Fibroblast of mammary gland (primary cell): ENCODE data around the gene PCDHGB5.
"Not testable (repeated sequence)": the region's sequence is repeated elsewhere in the genome, so short reads cannot be mapped to it uniquely, and the experiment has no call there.

Experiments
- DNase-seq: peaks from one replicate; pipeline ENCODE4 v3.0.0-alpha.2; 2010; ENCODE audit warnings: low read depth
- H3K4me3 ChIP-seq: 2 replicates; pipeline ENCODE4 v1.5.1; 2011; ENCODE audit warnings: low read depth, mild to moderate bottlenecking, low read length, moderate library complexity; ENCODE audit not compliant: control insufficient read depth
- CTCF ChIP-seq: conservative IDR thresholded peaks from 2 replicates; pipeline ENCODE4 v1.5.1; 2011; ENCODE audit warnings: low read depth, low read length, inconsistent platforms; ENCODE audit not compliant: control insufficient read depth, insufficient read depth

PCDHGB5 gene

DNA sequence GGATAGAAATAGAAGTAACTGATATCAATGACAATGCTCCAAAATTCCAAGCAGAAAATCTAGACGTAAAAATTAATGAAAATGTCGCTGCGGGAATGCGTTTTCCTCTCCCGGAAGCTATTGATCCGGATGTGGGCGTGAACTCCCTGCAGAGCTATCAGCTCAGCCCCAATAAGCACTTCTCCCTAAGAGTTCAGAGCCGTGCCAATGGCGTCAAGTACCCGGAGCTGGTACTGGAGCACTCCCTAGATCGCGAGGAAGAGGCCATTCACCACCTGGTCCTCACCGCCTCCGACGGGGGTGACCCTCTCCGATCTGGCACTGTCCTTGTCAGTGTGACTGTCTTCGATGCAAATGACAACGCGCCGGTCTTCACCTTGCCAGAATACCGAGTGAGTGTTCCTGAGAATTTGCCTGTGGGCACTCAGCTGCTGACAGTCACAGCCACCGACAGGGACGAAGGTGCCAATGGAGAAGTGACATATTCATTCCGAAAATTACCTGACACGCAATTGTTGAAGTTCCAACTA, 15.9 kb downstream of the PCDHGB5 start:
- H3K4me3 ChIP-seq = peak overlapping the region; percentile 58
- TF ChIP-seq CTCF = no peak
- no peak for DNase-seq

GRCh38 chr5:141414548-141415274, 17.0 kb downstream of the PCDHGB5 start:
- H3K4me3 ChIP-seq, DNase-seq: not testable (repeated sequence)

DNA sequence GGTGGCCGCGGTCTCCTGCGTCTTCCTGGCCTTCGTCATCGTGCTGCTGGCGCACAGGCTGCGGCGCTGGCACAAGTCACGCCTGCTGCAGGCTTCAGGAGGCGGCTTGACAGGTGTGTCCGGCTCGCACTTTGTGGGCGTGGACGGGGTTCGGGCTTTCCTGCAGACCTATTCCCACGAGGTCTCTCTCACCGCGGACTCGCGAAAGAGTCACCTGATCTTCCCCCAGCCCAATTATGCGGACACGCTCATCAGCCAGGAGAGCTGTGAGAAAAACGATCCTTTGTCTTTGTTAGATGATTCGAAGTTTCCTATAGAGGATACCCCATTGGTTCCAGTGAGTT, 17.5 kb downstream of the PCDHGB5 start:
- not testable (repeated sequence) for H3K4me3 ChIP-seq, DNase-seq

- peak; percentile 84 for DNase-seq
- peak within 1 kb of the TSS; percentile 52 for H3K4me3 ChIP-seq
- peak; percentile 81 for TF ChIP-seq CTCF
Measured at GRCh38 chr5:141417494-141418172, 19.9 kb downstream of the PCDHGB5 start, which contains the start of gene PCDHGB7. Gene PCDHGB7, plus strand, starts transcription at chr5:141417677. Its CDS starts 183 bp downstream, at chr5:141417860.

- H3K4me3 ChIP-seq = no peak overlapping the region
- TF ChIP-seq CTCF = no peak
- DNase-seq = no peak
Measured at GRCh38 chr5:141419074-141419880, 21.5 kb downstream of the PCDHGB5 start.

GRCh38 chr5:141420855-141421488, 23.2 kb downstream of the PCDHGB5 start, which contains the start of gene PCDHGA11:
Gene PCDHGA11, plus strand, starts transcription at chr5:141421051. Its CDS starts 177 bp downstream, at chr5:141421228.
- peak; percentile 80 for DNase-seq
- H3K4me3 ChIP-seq = peak within 1 kb of the TSS; percentile 59
- peak; percentile 75 for TF ChIP-seq CTCF

DNA sequence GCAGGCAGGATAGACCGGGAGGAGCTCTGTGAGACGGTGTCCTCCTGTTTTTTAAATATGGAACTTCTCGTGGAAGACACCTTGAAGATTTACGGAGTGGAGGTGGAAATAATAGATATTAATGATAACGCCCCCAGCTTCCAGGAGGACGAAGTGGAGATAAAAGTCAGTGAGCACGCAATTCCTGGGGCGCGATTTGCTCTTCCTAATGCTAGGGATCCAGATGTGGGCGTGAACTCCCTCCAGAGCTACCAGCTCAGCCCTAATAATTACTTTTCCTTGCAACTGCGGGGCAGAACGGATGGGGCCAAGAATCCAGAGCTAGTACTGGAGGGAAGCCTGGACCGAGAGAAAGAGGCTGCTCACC, 23.7 kb downstream of the PCDHGB5 start:
- no peak for TF ChIP-seq CTCF
- peak overlapping the region; percentile 59 for H3K4me3 ChIP-seq
- no peak for DNase-seq
